Measurements from ENCODE around the gene ATF3. TPM values are rescaled to one million over a fixed set of nuclear protein-coding genes. Genes with fewer than 3 reads are reported as not detected.

Gene ATF3
- total RNA-seq, 1 donor from 2014 or later, result 3.1 TPM

GRCh38 chr1:212608959-212609700, 569 bp downstream of the ATF3 start:
- no peak for DNase-seq

- no peak for DNase-seq
These were observed 1.4 kb downstream of the ATF3 start for GRCh38 chr1:212609701-212610574.

- DNase-seq, result no peak
These were observed 2.0 kb downstream of the ATF3 start for GRCh38 chr1:212610575-212610967.

GRCh38 chr1:212611000-212611948, 2.7 kb downstream of the ATF3 start:
- no peak for DNase-seq

GRCh38 chr1:212612041-212612961, 3.7 kb downstream of the ATF3 start:
- DNase-seq, result no peak

- no peak for DNase-seq
These were observed 5.1 kb downstream of the ATF3 start for GRCh38 chr1:212613440-212614335.

- no peak for DNase-seq
These were observed 6.1 kb downstream of the ATF3 start for GRCh38 chr1:212614453-212615200.

GRCh38 chr1:212615201-212615470, 6.6 kb downstream of the ATF3 start:
- DNase-seq, result no peak

GRCh38 chr1:212618466-212619210, 10.1 kb downstream of the ATF3 start:
- DNase-seq, result no peak

- no peak for DNase-seq
These were observed 11.7 kb downstream of the ATF3 start for GRCh38 chr1:212620293-212620692.

- no peak for DNase-seq
These were observed 12.7 kb downstream of the ATF3 start for GRCh38 chr1:212621043-212621948.

- no peak for DNase-seq
These were observed 13.4 kb downstream of the ATF3 start for GRCh38 chr1:212621949-212622305.

GRCh38 chr1:212622467-212622866, 13.9 kb downstream of the ATF3 start:
- no peak for DNase-seq

GRCh38 chr1:212622906-212623305, 14.3 kb downstream of the ATF3 start:
- DNase-seq, result no peak

GRCh38 chr1:212623603-212624002, 15.0 kb downstream of the ATF3 start:
- no peak for DNase-seq

GRCh38 chr1:212624976-212625501, 16.5 kb downstream of the ATF3 start:
- no peak for DNase-seq

GRCh38 chr1:212625781-212626450, 17.4 kb downstream of the ATF3 start:
- DNase-seq, result no peak

Measured in occipital lobe (tissue), 2 donors.